Neural cell (in vitro differentiated cells): ENCODE data around the gene PIGP. TPM values are rescaled to one million over a fixed set of nuclear protein-coding genes. Genes with fewer than 3 reads are reported as not detected.

Experiments
- H2AFZ ChIP-seq: fragments of 200-600, 300-800 bp; sonication (generic), shearing (Covaris generic); 2 replicates; pipeline ENCODE4 v1.6.0; 2014; ENCODE audit warnings: low read depth, mild to moderate bottlenecking, antibody characterized with exemption, low read length, moderate library complexity
- H3F3A ChIP-seq: fragments of 200-600 bp; shearing (Covaris generic); 2 replicates; pipeline ENCODE4 v1.6.1; 2016; ENCODE audit warnings: mild to moderate bottlenecking, moderate library complexity, mixed read lengths, antibody characterized with exemption, low read length; ENCODE audit not compliant: insufficient read depth, poor library complexity, severe bottlenecking
- H3K27ac ChIP-seq: fragments of 200-600, 300-800 bp; sonication (generic), shearing (Covaris generic); 2 replicates; pipeline ENCODE4 v1.5.1; 2014; ENCODE audit warnings: mild to moderate bottlenecking, low read length, moderate library complexity
- H3K27me3 ChIP-seq: fragments of 300-800, 200-600 bp; sonication (generic), shearing (Covaris generic); 2 replicates; pipeline ENCODE4 v1.6.0; 2014; ENCODE audit warnings: mild to moderate bottlenecking, low read depth, low read length, moderate library complexity; ENCODE audit not compliant: insufficient read depth
- H3K36me3 ChIP-seq: fragments of 300-800, 200-600 bp; sonication (generic), shearing (Covaris generic); 2 replicates; pipeline ENCODE4 v1.5.1; 2014; ENCODE audit warnings: mild to moderate bottlenecking, antibody characterized with exemption, low read length, moderate library complexity; ENCODE audit not compliant: insufficient read depth
- H3K4me2 ChIP-seq: fragments of 300-800, 200-600 bp; sonication (generic), shearing (Covaris generic); 2 replicates; pipeline ENCODE4 v1.6.0; 2014; ENCODE audit warnings: mild to moderate bottlenecking, low read length
- H3K4me3 ChIP-seq: fragments of 300-800, 200-600 bp; sonication (generic), shearing (Covaris generic); 2 replicates; pipeline ENCODE4 v1.5.1; 2014; ENCODE audit warnings: mild to moderate bottlenecking, low read length, moderate library complexity
- H3K79me2 ChIP-seq: fragments of 200-600 bp; shearing (Covaris generic); replicated peaks from 2 replicates; pipeline ENCODE4 v1.6.0; 2014; ENCODE audit warnings: mild to moderate bottlenecking, low read length, moderate library complexity; ENCODE audit not compliant: insufficient read depth
- H3K9ac ChIP-seq: fragments of 300-800, 200-600 bp; sonication (generic), shearing (Covaris generic); 2 replicates; pipeline ENCODE4 v1.6.1; 2016; ENCODE audit warnings: mild to moderate bottlenecking, low read length, mixed read lengths
- H3K9me2 ChIP-seq: fragments of 200-600 bp; shearing (Covaris generic); 2 replicates; pipeline ENCODE4 v1.6.1; 2016; ENCODE audit warnings: mild to moderate bottlenecking, low read length, mixed read lengths; ENCODE audit not compliant: insufficient read depth
- H3K9me3 ChIP-seq: fragments of 200-600, 300-800 bp; sonication (generic), shearing (Covaris generic); 2 replicates; pipeline ENCODE4 v1.6.1; 2016; ENCODE audit warnings: mild to moderate bottlenecking, mixed run types, low read length, moderate library complexity, mixed read lengths
- H4K20me1 ChIP-seq: fragments of 200-600 bp; shearing (Covaris generic); 2 replicates; pipeline ENCODE4 v1.6.1; 2016; ENCODE audit warnings: mild to moderate bottlenecking, mixed run types; ENCODE audit not compliant: insufficient read depth
- CTCF ChIP-seq: fragments of 450-650 bp; IDR thresholded peaks from 2 replicates; pipeline ENCODE4 v1.5.1; 2014; ENCODE audit warnings: antibody characterized with exemption, mild to moderate bottlenecking, moderate library complexity; ENCODE audit not compliant: poor library complexity, severe bottlenecking
- EP300 ChIP-seq: fragments of 450-650 bp; conservative IDR thresholded peaks from 2 replicates; pipeline ENCODE4 v1.6.1; 2014; ENCODE audit warnings: antibody characterized with exemption, mild to moderate bottlenecking, moderate library complexity; ENCODE audit not compliant: poor library complexity, severe bottlenecking
- EZH2 ChIP-seq: fragments of 200-600, 300-800 bp; shearing (Covaris generic), sonication (generic); IDR thresholded peaks from 2 replicates; pipeline ENCODE4 v1.6.1; 2014; ENCODE audit warnings: antibody characterized with exemption, low read length, borderline replicate concordance, mild to moderate bottlenecking; ENCODE audit not compliant: insufficient read depth, poor library complexity, severe bottlenecking
- MXI1 ChIP-seq: fragments of 450-650 bp; conservative IDR thresholded peaks from 2 replicates; pipeline ENCODE4 v1.6.1; 2014; ENCODE audit warnings: antibody characterized with exemption, mild to moderate bottlenecking; ENCODE audit not compliant: poor library complexity, severe bottlenecking
- POLR2AphosphoS5 ChIP-seq: IDR thresholded peaks from 2 replicates; pipeline ENCODE4 v1.6.1; 2012
- RAD21 ChIP-seq: fragments of 450-650 bp; conservative IDR thresholded peaks from 2 replicates; pipeline ENCODE4 v1.6.1; 2014; ENCODE audit warnings: antibody characterized with exemption, mild to moderate bottlenecking, moderate library complexity
- SMC3 ChIP-seq: fragments of 450-650 bp; conservative IDR thresholded peaks from 2 replicates; pipeline ENCODE4 v1.6.1; 2014; ENCODE audit warnings: antibody characterized with exemption, mild to moderate bottlenecking, moderate library complexity; ENCODE audit not compliant: poor library complexity
- TAF1 ChIP-seq: IDR thresholded peaks from 2 replicates; pipeline ENCODE4 v1.6.1; 2012; ENCODE audit warnings: low read depth
- polyA plus RNA-seq: library from polyadenylated mRNA; depleted of rRNA; stranded (reverse); fragments of >200 nt; gene quantifications from 2 replicates; pipeline ENCODE4 v1.2.3, GENCODE V29; 2014
- TF ChIP-seq, protein P1 (sequence below): IDR thresholded peaks from 2 replicates; pipeline ENCODE4 v1.6.1; 2012; ENCODE audit warnings: borderline replicate concordance

Gene PIGP
- polyA plus RNA-seq, 1 donor from 2014 or later: 38.5 TPM

DNA sequence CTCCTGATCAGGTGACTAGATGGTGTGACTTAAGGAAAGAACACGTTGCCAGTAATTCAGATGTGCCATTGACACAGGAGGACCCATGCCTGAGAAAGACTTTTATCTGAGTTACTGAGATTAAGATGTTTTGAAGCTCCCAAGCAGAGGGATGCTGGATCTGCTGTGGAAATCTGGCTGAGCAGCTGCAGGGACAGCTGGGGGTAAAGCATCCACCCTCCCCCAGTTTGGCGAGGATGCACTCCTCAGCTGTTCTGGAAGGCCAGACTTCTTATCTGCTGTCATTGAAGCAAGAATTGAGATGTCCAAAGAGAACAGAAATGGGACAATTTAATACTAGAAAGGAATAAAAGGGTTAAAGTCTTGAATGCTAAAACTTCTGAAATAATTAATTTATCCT is 25.9 kb upstream of the PIGP start:
- Histone ChIP-seq H3K27me3 (no peaks in the 10 kb centered on the region), H3K36me3 (peaks cover 15% of the 10 kb centered on the region), H3K9me3 (no peaks in the 10 kb centered on the region), H3K79me2 (peaks cover 38% of the 10 kb centered on the region), H3K4me2 (no peak overlapping the region), H3K27ac (no peak overlapping the region), H3K9ac (no peak overlapping the region), H3K4me3 (no peak overlapping the region), H3F3A (no peaks in the 10 kb centered on the region), H4K20me1 (no peaks in the 10 kb centered on the region), H3K9me2 (no peaks in the 10 kb centered on the region), H2AFZ (no peak overlapping the region)
- TF ChIP-seq RAD21: no peak
- no peak for TF ChIP-seq CTCF
- no peak for TF ChIP-seq EZH2
- TF ChIP-seq, protein P1, sequence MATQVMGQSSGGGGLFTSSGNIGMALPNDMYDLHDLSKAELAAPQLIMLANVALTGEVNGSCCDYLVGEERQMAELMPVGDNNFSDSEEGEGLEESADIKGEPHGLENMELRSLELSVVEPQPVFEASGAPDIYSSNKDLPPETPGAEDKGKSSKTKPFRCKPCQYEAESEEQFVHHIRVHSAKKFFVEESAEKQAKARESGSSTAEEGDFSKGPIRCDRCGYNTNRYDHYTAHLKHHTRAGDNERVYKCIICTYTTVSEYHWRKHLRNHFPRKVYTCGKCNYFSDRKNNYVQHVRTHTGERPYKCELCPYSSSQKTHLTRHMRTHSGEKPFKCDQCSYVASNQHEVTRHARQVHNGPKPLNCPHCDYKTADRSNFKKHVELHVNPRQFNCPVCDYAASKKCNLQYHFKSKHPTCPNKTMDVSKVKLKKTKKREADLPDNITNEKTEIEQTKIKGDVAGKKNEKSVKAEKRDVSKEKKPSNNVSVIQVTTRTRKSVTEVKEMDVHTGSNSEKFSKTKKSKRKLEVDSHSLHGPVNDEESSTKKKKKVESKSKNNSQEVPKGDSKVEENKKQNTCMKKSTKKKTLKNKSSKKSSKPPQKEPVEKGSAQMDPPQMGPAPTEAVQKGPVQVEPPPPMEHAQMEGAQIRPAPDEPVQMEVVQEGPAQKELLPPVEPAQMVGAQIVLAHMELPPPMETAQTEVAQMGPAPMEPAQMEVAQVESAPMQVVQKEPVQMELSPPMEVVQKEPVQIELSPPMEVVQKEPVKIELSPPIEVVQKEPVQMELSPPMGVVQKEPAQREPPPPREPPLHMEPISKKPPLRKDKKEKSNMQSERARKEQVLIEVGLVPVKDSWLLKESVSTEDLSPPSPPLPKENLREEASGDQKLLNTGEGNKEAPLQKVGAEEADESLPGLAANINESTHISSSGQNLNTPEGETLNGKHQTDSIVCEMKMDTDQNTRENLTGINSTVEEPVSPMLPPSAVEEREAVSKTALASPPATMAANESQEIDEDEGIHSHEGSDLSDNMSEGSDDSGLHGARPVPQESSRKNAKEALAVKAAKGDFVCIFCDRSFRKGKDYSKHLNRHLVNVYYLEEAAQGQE: no peak
- TF ChIP-seq MXI1: no peak
- TF ChIP-seq TAF1: no peak
- no peak for TF ChIP-seq SMC3
- TF ChIP-seq EP300: no peak
- no peak for TF ChIP-seq POLR2AphosphoS5

DNA sequence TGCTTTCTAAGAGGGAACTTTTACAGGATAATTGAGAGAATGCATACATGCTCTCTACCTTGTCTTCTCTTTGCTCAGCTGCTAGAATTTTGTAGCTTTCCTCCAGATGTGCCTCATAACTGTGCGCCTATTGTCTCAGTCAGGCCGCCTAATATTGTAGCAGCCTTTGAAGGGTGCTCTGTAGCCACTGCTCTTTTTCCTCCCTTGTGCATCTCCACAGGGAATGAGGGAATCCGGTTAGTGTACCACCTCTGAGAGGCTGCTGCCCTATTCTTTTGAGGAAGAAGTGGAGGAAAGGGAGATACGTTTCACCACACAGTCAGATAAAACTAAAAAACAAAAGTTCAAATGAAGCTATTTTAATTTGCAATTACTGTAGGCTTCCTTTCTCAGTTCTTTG is 22.9 kb upstream of the PIGP start:
- H3K4me3 ChIP-seq: no peak overlapping the region
- H3K27ac ChIP-seq: no peak overlapping the region
- no peaks in the 10 kb centered on the region for H4K20me1 ChIP-seq
- peaks cover 15% of the 10 kb centered on the region for H3K36me3 ChIP-seq
- TF ChIP-seq TAF1 (no peak), RAD21 (no peak)
- H3K9ac ChIP-seq: no peak overlapping the region
- no peaks in the 10 kb centered on the region for H3K27me3 ChIP-seq
- no peak overlapping the region for H3K4me2 ChIP-seq
- H3K9me3 ChIP-seq: no peaks in the 10 kb centered on the region
- H2AFZ ChIP-seq: no peak overlapping the region
- no peaks in the 10 kb centered on the region for H3F3A ChIP-seq
- peaks cover 44% of the 10 kb centered on the region for H3K79me2 ChIP-seq
- H3K9me2 ChIP-seq: no peaks in the 10 kb centered on the region

GRCh38 chr21:37093977-37094376 is 21.1 kb upstream of the PIGP start:
- Histone ChIP-seq H3F3A (no peaks in the 10 kb centered on the region), H3K9me2 (no peaks in the 10 kb centered on the region), H3K27me3 (no peaks in the 10 kb centered on the region), H3K27ac (no peak overlapping the region), H3K36me3 (peaks cover 8% of the 10 kb centered on the region), H3K9me3 (no peaks in the 10 kb centered on the region), H3K9ac (no peak overlapping the region), H4K20me1 (no peaks in the 10 kb centered on the region), H2AFZ (no peak overlapping the region), H3K4me3 (no peak overlapping the region), H3K79me2 (peaks cover 56% of the 10 kb centered on the region), H3K4me2 (no peak overlapping the region)
- TF ChIP-seq POLR2AphosphoS5: no peak
- no peak for TF ChIP-seq RAD21
- TF ChIP-seq TAF1: no peak
- TF ChIP-seq SMC3: no peak
- no peak for TF ChIP-seq EP300
- TF ChIP-seq EZH2: no peak
- TF ChIP-seq MXI1: no peak
- TF ChIP-seq CTCF: no peak
- TF ChIP-seq, protein P1: no peak
